ENCODE results near the gene SIAH1.
"Not testable (repeated sequence)": the region's sequence is repeated elsewhere in the genome, so short reads cannot be mapped to it uniquely, and the experiment has no call there.

Gene SIAH1

DNA sequence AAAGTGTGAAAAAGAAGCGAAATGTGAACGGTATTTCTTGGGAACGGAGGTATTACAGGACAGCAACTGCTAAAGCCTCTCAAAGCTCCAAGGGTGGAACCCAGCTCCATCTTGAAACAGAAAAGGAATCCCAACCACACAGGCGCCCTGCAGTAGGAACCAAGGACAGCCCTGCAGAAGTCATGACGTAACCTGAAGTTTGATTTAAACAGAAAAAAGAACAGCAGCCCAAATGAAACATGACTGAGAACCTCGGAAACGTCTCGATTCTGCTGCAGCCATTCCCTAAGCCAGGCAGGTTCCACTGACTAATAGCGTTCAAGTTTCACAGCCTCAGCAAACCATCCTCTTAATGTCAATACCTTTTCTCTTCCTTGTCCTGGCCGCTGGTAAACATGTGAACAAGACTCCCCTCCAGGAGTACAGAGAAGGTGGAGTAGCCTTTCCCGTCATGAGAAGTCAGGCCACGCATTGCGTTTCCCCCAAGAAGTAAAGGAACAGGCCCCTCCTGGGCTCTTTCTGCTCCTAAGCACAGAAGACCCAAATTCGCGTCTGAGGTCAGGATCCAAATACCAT is 20.1 kb downstream of the SIAH1 start:
- no peak overlapping the region; the same call in 1 of the 2 replicates for H3K27ac ChIP-seq
- DNase-seq (ENCODE audit: low read depth, low spot score): no peak
- TF ChIP-seq FOXP2 (optimal IDR thresholded peaks at IDR 0.05; ENCODE audit: control extremely low read depth, extremely low read length, insufficient read depth) (no peak), POLR2AphosphoS5 (IDR thresholded peaks at IDR 0.05; ENCODE audit: borderline replicate concordance, low read depth, low read length) (no peak), EZH2 (IDR thresholded peaks at IDR 0.05) (no peak)
- H3K4me3 ChIP-seq: peak overlapping the region; percentile 83
- H3K9ac ChIP-seq (ENCODE audit: insufficient read length): no peak overlapping the region
- H3K9me3 ChIP-seq (ENCODE audit: low read depth, low read length): no peaks in the 10 kb centered on the region
- peaks cover 7% of the 10 kb centered on the region; the same call in 1 of the 2 replicates for H3K36me3 ChIP-seq (ENCODE audit: insufficient read depth, low read length)

- no peak overlapping the region for H3K27ac ChIP-seq
- H3K4me3 ChIP-seq: no peak overlapping the region
- no peaks in the 10 kb centered on the region for H3K9me3 ChIP-seq (ENCODE audit: low read depth, low read length)
- no peak overlapping the region for H3K9ac ChIP-seq (ENCODE audit: insufficient read length)
- TF ChIP-seq POLR2AphosphoS5 (IDR thresholded peaks at IDR 0.05; ENCODE audit: borderline replicate concordance, low read depth, low read length) (no peak), FOXP2 (optimal IDR thresholded peaks at IDR 0.05; ENCODE audit: control extremely low read depth, extremely low read length, insufficient read depth) (no peak), EZH2 (IDR thresholded peaks at IDR 0.05) (no peak)
- DNase-seq (ENCODE audit: low read depth, low spot score): no peak
- peaks cover 7% of the 10 kb centered on the region; the same call in 1 of the 2 replicates for H3K36me3 ChIP-seq (ENCODE audit: insufficient read depth, low read length)
These were observed 23.6 kb downstream of the SIAH1 start for GRCh38 chr16:48361540-48362144.

DNA sequence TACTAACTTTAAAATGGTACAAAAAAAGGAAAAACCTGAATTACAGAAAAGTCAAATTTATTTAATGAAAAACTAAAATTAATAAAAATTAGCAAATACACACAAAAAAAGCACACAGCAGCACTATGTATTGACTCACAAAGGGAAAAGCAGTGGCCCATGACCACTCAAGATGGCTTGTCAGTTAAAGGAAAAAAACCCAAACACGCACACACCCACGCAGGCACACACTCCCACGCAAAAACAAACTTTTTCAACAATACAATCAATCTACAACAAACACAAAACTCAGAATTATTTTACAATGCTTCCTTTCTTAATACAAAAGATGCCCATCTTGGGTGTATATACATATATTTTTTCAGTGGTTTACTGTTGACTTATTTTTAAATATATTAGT is 24.2 kb downstream of the SIAH1 start:
- Histone ChIP-seq H3K9me3 (ENCODE audit: low read depth, low read length) (no peaks in the 10 kb centered on the region), H3K4me3 (no peak overlapping the region), H3K27ac (no peak overlapping the region), H3K9ac (ENCODE audit: insufficient read length) (no peak overlapping the region), H3K36me3 (ENCODE audit: insufficient read depth, low read length) (peaks cover 8% of the 10 kb centered on the region; the same call in 1 of the 2 replicates)
- TF ChIP-seq FOXP2 (optimal IDR thresholded peaks at IDR 0.05; ENCODE audit: control extremely low read depth, extremely low read length, insufficient read depth) (no peak), POLR2AphosphoS5 (IDR thresholded peaks at IDR 0.05; ENCODE audit: borderline replicate concordance, low read depth, low read length) (no peak), EZH2 (IDR thresholded peaks at IDR 0.05) (no peak)
- no peak for DNase-seq (ENCODE audit: low read depth, low spot score)

DNA sequence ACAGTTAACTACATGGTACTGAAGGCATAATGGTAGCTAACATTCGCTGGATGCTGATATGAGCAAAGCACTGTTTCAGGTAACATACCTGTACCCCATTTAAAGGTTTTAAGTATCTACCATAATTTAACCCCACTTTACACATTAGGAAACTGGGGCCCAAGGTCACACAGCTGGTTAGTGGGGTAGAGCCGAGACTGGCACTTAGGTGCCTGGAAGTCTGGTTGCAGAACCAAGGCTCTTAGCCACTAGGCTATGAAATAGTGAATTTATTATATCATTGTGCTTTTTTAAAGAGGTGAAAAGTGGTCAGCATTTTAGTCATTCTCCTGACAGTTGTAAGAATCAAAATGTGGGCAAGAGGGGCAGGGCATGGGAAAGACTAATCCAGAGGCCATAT is 25.2 kb downstream of the SIAH1 start:
- Histone ChIP-seq H3K36me3 (ENCODE audit: insufficient read depth, low read length) (peaks cover 10% of the 10 kb centered on the region; the same call in 1 of the 2 replicates), H3K9ac (ENCODE audit: insufficient read length) (no peak overlapping the region), H3K27ac (no peak overlapping the region), H3K9me3 (ENCODE audit: low read depth, low read length) (no peaks in the 10 kb centered on the region), H3K4me3 (no peak overlapping the region)
- TF ChIP-seq FOXP2 (optimal IDR thresholded peaks at IDR 0.05; ENCODE audit: control extremely low read depth, extremely low read length, insufficient read depth) (no peak), EZH2 (IDR thresholded peaks at IDR 0.05) (no peak), POLR2AphosphoS5 (IDR thresholded peaks at IDR 0.05; ENCODE audit: borderline replicate concordance, low read depth, low read length) (no peak)
- DNase-seq (ENCODE audit: low read depth, low spot score): no peak

DNA sequence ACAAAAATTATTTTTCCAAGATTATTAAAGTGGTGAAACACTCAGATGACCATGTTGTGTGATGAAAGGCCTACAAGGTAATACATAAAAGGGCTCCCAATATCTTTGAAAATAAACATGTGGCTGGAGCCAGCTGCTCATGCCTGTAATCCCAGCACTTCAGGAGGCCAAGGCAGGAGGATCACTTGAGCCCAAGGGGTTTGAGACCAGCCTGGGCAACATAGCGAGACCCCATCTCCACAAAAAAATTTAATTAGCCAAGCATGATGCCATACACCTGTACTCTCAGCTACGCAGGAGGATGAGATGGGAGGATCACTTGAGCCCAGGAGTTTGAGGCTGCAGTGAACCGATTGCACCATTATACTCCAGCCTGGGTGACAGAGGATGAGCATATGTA is 26.8 kb downstream of the SIAH1 start:
- DNase-seq (ENCODE audit: low read depth, low spot score): no peak
- no peak overlapping the region for H3K4me3 ChIP-seq
- no peak overlapping the region for H3K9ac ChIP-seq (ENCODE audit: insufficient read length)
- H3K36me3 ChIP-seq (ENCODE audit: insufficient read depth, low read length): peaks cover 10% of the 10 kb centered on the region; the same call in 1 of the 2 replicates
- H3K27ac ChIP-seq: no peak overlapping the region
- TF ChIP-seq EZH2 (IDR thresholded peaks at IDR 0.05) (no peak), POLR2AphosphoS5 (IDR thresholded peaks at IDR 0.05; ENCODE audit: borderline replicate concordance, low read depth, low read length) (no peak), FOXP2 (optimal IDR thresholded peaks at IDR 0.05; ENCODE audit: control extremely low read depth, extremely low read length, insufficient read depth) (no peak)
- no peaks in the 10 kb centered on the region for H3K9me3 ChIP-seq (ENCODE audit: low read depth, low read length)

DNA sequence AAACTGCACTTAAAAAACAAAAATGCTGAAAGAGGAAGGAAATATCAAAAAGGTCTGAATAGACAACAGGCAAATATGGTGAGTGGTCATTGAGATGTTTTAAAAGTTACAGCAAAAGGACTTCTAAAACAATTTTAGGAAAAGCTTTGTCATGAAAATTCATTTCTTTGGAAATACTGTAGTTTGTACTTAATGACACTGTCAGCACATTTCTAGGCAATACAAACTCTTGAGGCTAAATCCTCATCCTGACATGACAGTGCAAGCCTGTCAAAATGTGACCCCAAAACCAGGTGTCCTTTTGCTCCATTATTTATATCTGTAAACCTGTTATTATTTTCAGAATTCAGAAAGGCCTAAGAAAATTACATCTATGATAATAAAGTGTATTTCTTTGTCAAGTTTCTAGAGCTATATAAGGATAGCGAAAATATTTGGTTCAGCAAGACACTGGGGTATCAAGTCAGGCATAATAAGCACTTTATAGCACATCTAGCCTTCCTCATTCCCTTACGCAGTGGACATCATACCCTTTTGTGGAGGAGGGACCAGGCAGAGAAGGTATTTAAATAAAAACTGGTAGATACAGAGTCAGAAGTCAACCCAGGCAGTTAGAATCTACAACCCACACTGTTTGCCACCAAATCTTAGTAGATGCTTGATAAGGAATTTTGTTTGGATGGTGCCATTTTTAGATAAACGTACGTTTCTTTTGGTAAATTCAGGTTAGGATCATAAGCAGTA is 28.4 kb downstream of the SIAH1 start:
- no peak for TF ChIP-seq EZH2 (IDR thresholded peaks at IDR 0.05)
- TF ChIP-seq POLR2AphosphoS5 (IDR thresholded peaks at IDR 0.05; ENCODE audit: borderline replicate concordance, low read depth, low read length): no peak
- Histone ChIP-seq H3K9ac (ENCODE audit: insufficient read length) (no peak overlapping the region), H3K9me3 (ENCODE audit: low read depth, low read length) (no peaks in the 10 kb centered on the region), H3K4me3 (no peak overlapping the region), H3K27ac (no peak overlapping the region), H3K36me3 (ENCODE audit: insufficient read depth, low read length) (peaks cover 7% of the 10 kb centered on the region; the same call in 1 of the 2 replicates)
- no peak for DNase-seq (ENCODE audit: low read depth, low spot score)

- no peak for DNase-seq (ENCODE audit: low read depth, low spot score)
- H3K9me3 ChIP-seq (ENCODE audit: low read depth, low read length): no peaks in the 10 kb centered on the region
- no peak for TF ChIP-seq EZH2 (IDR thresholded peaks at IDR 0.05)
- TF ChIP-seq POLR2AphosphoS5 (IDR thresholded peaks at IDR 0.05; ENCODE audit: borderline replicate concordance, low read depth, low read length): no peak
- TF ChIP-seq FOXP2 (optimal IDR thresholded peaks at IDR 0.05; ENCODE audit: control extremely low read depth, extremely low read length, insufficient read depth): no peak
- H3K9ac ChIP-seq (ENCODE audit: insufficient read length): no peak overlapping the region
- peaks cover 3% of the 10 kb centered on the region; the same call in 1 of the 2 replicates for H3K36me3 ChIP-seq (ENCODE audit: insufficient read depth, low read length)
- no peak overlapping the region for H3K27ac ChIP-seq
- H3K4me3 ChIP-seq: no peak overlapping the region
These were observed 30.0 kb downstream of the SIAH1 start for GRCh38 chr16:48354877-48355855.

DNA sequence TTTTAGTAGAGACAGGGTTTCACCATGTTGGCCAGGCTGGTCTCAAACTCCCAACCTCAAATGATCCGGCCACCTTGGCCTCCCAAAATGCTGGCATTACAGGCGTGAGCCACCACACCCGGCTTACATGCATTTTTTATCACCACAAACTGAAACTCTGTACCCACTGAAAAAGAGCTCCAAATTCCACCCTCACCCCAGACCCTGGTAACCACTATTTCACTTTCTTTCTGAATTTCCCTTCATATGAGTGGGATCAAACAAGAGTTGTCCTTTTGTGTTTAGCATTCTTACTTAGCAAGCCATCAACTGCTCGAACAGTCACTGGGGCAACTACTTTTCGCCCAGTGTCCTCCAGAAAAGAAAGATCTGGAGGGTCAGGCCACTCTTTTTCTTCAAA is 30.8 kb downstream of the SIAH1 start:
- DNase-seq (ENCODE audit: low read depth, low spot score); H3K36me3 ChIP-seq (ENCODE audit: insufficient read depth, low read length); H3K9me3 ChIP-seq (ENCODE audit: low read depth, low read length); H3K4me3 ChIP-seq; H3K27ac ChIP-seq; H3K9ac ChIP-seq (ENCODE audit: insufficient read length): not testable (repeated sequence)
